HepG2 (cell line): ENCODE results near the gene NSUN3. TPM values are rescaled to one million over a fixed set of nuclear protein-coding genes. Genes with fewer than 3 reads are reported as not detected.

Experiments
- ATAC-seq: fragments of 200-7000 bp; cut with Tn5 transposase; 3 replicates; pipeline ENCODE4 v1.9.1; 2020; ENCODE audit warnings: mild to moderate bottlenecking, moderate library complexity
- BruUV-seq: library from RNA; stranded (reverse); fragments of 400-500 nt; replicated peaks from 2 replicates; lab custom pipeline; 2021; lab: Mats Ljungman, UMichigan
- CTCF ChIA-PET: fragments of 300-600 bp; formaldehyde crosslinking; extraction: SDS; loops from one replicate; lab custom pipeline; 2021; ENCODE audit warnings: low total read pairs, inconsistent platforms, low intra/inter-chr PET ratio; lab: Yijun Ruan, JAX
- POLR2A ChIA-PET: fragments of 350-600 bp; sonication (Branson Sonifier 250); formaldehyde crosslinking; loops from one replicate; lab custom pipeline; 2020; ENCODE audit warnings: antibody characterized with exemption, inconsistent platforms; lab: Yijun Ruan, JAX
- DNase-seq: peaks from one replicate; pipeline ENCODE4 v3.0.0-alpha.2; 2015; ENCODE audit warnings: low spot score
- FAIRE-seq: peaks from 3 replicates; lab custom pipeline; 2011; peaks lifted over from hg19 to GRCh38; lab: Jason Lieb, UNC
- H2AFZ ChIP-seq: one replicate; pipeline ENCODE4 v1.6.1; 2011; ENCODE audit warnings: low read length, inconsistent platforms
- H3K27ac ChIP-seq: fragments of 300-600 bp; 3 replicates; pipeline ENCODE4 v1.8.0; 2011; ENCODE audit warnings: mixed run types, mild to moderate bottlenecking, mixed read lengths, low read length, inconsistent platforms; ENCODE audit not compliant: insufficient read depth; ENCODE audit errors: extremely low read length
- H3K27me3 ChIP-seq, 2 experiments: fragments of 200-600 bp in 1 of 2; 2 replicates in 1 of 2; 3 replicates in 1 of 2; pipeline versions ENCODE4 v1.6.0 to v1.8.0; 2011; ENCODE audit warnings: low read length in 2 of 2, mild to moderate bottlenecking in 2 of 2, moderate library complexity in 2 of 2, inconsistent platforms in 1 of 2; ENCODE audit not compliant: insufficient read depth in 2 of 2, control insufficient read depth in 1 of 2
- H3K36me3 ChIP-seq, 2 experiments: fragments of 200-600 bp in 1 of 2; replicated peaks in 1 of 2; 2 replicates in 1 of 2; 3 replicates in 1 of 2; pipeline versions ENCODE4 v1.5.1 to v1.8.0; 2011; ENCODE audit warnings: low read length in 2 of 2, inconsistent platforms in 1 of 2; ENCODE audit not compliant: insufficient read depth in 2 of 2, control insufficient read depth in 1 of 2
- H3K4me1 ChIP-seq: 2 replicates; pipeline ENCODE4 v1.5.1; 2012; ENCODE audit warnings: low read length, inconsistent platforms; ENCODE audit not compliant: insufficient read depth
- H3K4me2 ChIP-seq: 2 replicates; pipeline ENCODE4 v1.6.0; 2011; ENCODE audit warnings: low read depth, low read length, inconsistent platforms
- H3K4me3 ChIP-seq, 3 experiments: fragments of 200-600 bp in 1 of 3; sonication (generic), shearing (Covaris generic) in 1 of 3; replicated peaks in 1 of 3; 2 replicates each; pipeline ENCODE4 v1.5.1; 2011 to 2016; ENCODE audit warnings: low read length in 3 of 3, inconsistent platforms in 2 of 3, low read depth in 2 of 3, mild to moderate bottlenecking in 2 of 3, control low read depth in 1 of 3, mixed read lengths in 1 of 3; ENCODE audit not compliant: insufficient read depth in 1 of 3
- H3K79me2 ChIP-seq: one replicate; pipeline ENCODE4 v1.6.1; 2011; ENCODE audit warnings: low read length, inconsistent platforms; ENCODE audit not compliant: insufficient read depth
- H3K9ac ChIP-seq: 2 replicates; pipeline ENCODE4 v1.6.0; 2011; ENCODE audit warnings: mild to moderate bottlenecking, low read depth, low read length, inconsistent platforms; ENCODE audit not compliant: insufficient read depth
- H3K9me3 ChIP-seq: 2 replicates; pipeline ENCODE4 v1.5.1; 2012; ENCODE audit warnings: mild to moderate bottlenecking, low read length
- H4K20me1 ChIP-seq: 2 replicates; pipeline ENCODE4 v1.6.0; 2011; ENCODE audit warnings: inconsistent platforms, mild to moderate bottlenecking, low read length, moderate library complexity; ENCODE audit not compliant: insufficient read depth
- CENPX ChIP-seq: sonication (generic); formaldehyde crosslinking; IDR thresholded peaks from 2 replicates; pipeline ENCODE4 v1.9.0; 2021; ENCODE audit warnings: mild to moderate bottlenecking, missing genetic modification reagents, moderate library complexity
- MIER2 ChIP-seq: IDR thresholded peaks from 2 replicates; pipeline ENCODE4 v1.6.1; 2016; ENCODE audit warnings: missing biosample characterization, missing genetic modification reagents
- NFRKB ChIP-seq: fragments of 450-650 bp; IDR thresholded peaks from 2 replicates; pipeline ENCODE4 v1.6.1; 2017
- POGZ ChIP-seq: sonication (generic); formaldehyde crosslinking; IDR thresholded peaks from 2 replicates; pipeline ENCODE4 v1.4.0; 2020; ENCODE audit warnings: mild to moderate bottlenecking, missing genetic modification reagents
- TP53 ChIP-seq: sonication (generic); formaldehyde crosslinking; conservative IDR thresholded peaks from 2 replicates; pipeline ENCODE4 v1.4.0; 2020; ENCODE audit warnings: missing genetic modification reagents
- ZBTB7A ChIP-seq: sonication (generic); formaldehyde crosslinking; IDR thresholded peaks from 2 replicates; pipeline ENCODE4 v1.8.0; 2022; ENCODE audit warnings: mild to moderate bottlenecking, missing genetic modification reagents
- ZMYM4 ChIP-seq: sonication (generic); formaldehyde crosslinking; IDR thresholded peaks from 2 replicates; pipeline ENCODE4 v1.8.1; 2023; ENCODE audit warnings: mild to moderate bottlenecking, missing genetic modification reagents
- ZNF256 ChIP-seq: sonication (generic); formaldehyde crosslinking; conservative IDR thresholded peaks from 2 replicates; pipeline ENCODE4 v1.4.0; 2020; ENCODE audit warnings: missing genetic modification reagents
- ZNF317 ChIP-seq: sonication (generic); formaldehyde crosslinking; IDR thresholded peaks from 2 replicates; pipeline ENCODE4 v1.5.0; 2020; ENCODE audit warnings: mild to moderate bottlenecking, missing genetic modification reagents
- ZNF335 ChIP-seq: sonication (generic); formaldehyde crosslinking; IDR thresholded peaks from 2 replicates; pipeline ENCODE4 v1.4.0; 2020; ENCODE audit warnings: missing genetic modification reagents
- ZNF383 ChIP-seq: sonication (generic); formaldehyde crosslinking; IDR thresholded peaks from 2 replicates; pipeline ENCODE4 v1.4.0; 2020; ENCODE audit warnings: missing genetic modification reagents, mild to moderate bottlenecking, borderline replicate concordance
- WGBS: methylation state at CpG from one replicate; pipeline ENCODE4 v1.1.6; 2017; ENCODE audit warnings: low lambda C conversion rate; 5-methylcytosine and 5-hydroxymethylcytosine counted together
- in situ Hi-C: cut with HindIII; loops from 2 replicates; pipeline ENCODE4 v1.10.0; 2017; ENCODE audit warnings: low pct_unique_long_range_greater_than_20kb; ENCODE audit not compliant: extremely low pct_ligation_motif_present
- intact Hi-C: fragments of 100-400 bp; cut with micrococcal nuclease; formaldehyde crosslinking; loops from one replicate; pipeline ENCODE4 v1.10.0; 2022; ENCODE audit not compliant: unreplicated experiment
- polyA plus RNA-seq, 8 experiments: library from polyadenylated mRNA; depleted of rRNA in 3 of 8; stranded (reverse) in 7 of 8; unstranded in 1 of 8; fragments of >200 nt; fragmentation: Illumina TruSeq in 4 of 8; extraction: Trizol in 4 of 8; gene quantifications; 2 replicates each; pipeline versions ENCODE4 v1.2.1 to v1.2.3, GENCODE V29; 2011 to 2016; ENCODE audit warnings: low read depth in 4 of 8, missing spikeins in 1 of 8, mixed read lengths in 1 of 8; ENCODE audit not compliant: insufficient read depth in 1 of 8
- total RNA-seq, 5 experiments: library from RNA; depleted of rRNA; stranded (reverse); fragments of >200 nt; fragmentation: Illumina TruSeq; extraction: Trizol; gene quantifications; 2 replicates each; pipeline ENCODE4 v1.2.3, GENCODE V29; 2016; ENCODE audit warnings: low read depth in 1 of 5

The NSUN3 gene
- total and polyA plus RNA-seq, 2 of the 13 experiments (the other 11 are each of a cell fraction or from before 2014, with no cell fraction given), result 3.2 to 10.6 TPM

- no peak for TF ChIP-seq NFRKB
- TF ChIP-seq ZBTB7A, result no peak
Measured at GRCh38 chr3:94065819-94066480, 3.1 kb downstream of the NSUN3 start (continued).

DNA sequence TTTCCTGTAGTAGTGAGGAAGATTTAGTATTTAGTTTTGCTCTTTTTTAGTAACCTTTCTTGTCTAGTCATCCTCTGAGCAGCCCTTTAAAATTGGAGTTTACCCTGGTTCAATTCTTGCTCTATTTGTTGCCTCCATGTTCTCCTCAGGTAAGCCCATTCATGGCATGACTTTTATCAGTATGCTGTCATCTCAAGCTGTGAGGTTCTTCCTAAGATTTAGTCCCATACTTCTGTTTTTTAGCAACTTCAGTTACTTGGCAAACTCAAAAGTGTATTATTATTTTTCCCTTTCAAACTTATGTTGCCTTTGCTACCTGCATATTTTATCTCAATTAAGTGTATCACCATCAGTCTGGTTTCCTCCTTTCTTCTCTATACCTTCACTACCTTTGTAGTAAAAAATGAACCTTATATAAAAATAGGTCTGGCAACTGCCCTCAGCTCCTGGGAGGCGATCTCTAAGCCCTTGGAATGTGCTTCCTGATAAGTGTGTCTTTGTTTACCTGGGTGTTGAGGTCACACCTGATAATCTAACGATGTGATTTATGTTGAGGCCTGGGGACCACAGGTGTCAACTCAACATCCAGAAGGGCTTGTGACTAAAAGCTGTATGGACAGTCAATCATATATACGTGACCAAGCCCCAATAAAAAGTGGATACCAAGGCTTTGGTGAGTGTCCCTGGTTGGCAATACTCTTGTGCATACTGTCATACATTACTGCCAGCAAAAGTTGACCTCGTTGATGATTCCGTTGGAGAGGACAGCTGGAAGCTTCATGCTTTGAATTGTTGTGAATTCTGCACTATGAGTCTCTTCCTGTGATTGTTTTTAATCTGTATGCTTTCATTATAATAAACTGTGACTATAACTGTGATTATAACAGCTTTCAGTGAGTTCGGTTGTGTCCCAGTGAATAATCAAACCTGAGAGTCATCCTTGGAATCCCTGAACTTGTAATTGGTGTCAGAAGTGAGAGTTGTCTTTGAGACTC lies 3.9 kb downstream of the NSUN3 start:
- Histone ChIP-seq H3K4me3 (no peak overlapping the region), H2AFZ (no peak overlapping the region), H3K27me3 (no peaks in the 10 kb centered on the region; a peak in 1 of 5 replicates), H4K20me1 (no peaks in the 10 kb centered on the region), H3K27ac (no peak overlapping the region), H3K4me1 (peaks cover 22% of the 10 kb centered on the region), H3K4me2 (no peak overlapping the region), H3K9me3 (peaks cover 10% of the 10 kb centered on the region; the same call in 1 of the 2 replicates), H3K36me3 (peaks cover 0 to 10% of the 10 kb centered on the region in 2 experiments; a peak in 2 of 5 replicates), H3K79me2 (peaks cover 13% of the 10 kb centered on the region), H3K9ac (no peak overlapping the region)
- POLR2A ChIA-PET, result no interaction called here
- TF ChIP-seq ZNF383 (CRISPR knock-in tag) (no peak), ZNF335 (CRISPR knock-in tag) (no peak), ZNF256 (CRISPR knock-in tag) (no peak), ZMYM4 (CRISPR knock-in tag) (no peak), POGZ (CRISPR knock-in tag) (no peak), TP53 (CRISPR knock-in tag) (no peak), ZNF317 (CRISPR knock-in tag) (no peak), MIER2 (no peak), CENPX (CRISPR knock-in tag) (no peak)
- 97% methylated on average over 6 of the region's 6 CpGs for WGBS
- no peak for ATAC-seq
- in situ Hi-C loops (loop anchor here (10.0 kb wide), 1 partner anchor 62 kb away; no protein-coding TSS in a partner anchor), intact Hi-C loops (loop anchor here (10.0 kb wide), 1 partner anchor 162 kb away; no protein-coding TSS in a partner anchor)
- no TSS peak for BruUV-seq
- CTCF ChIA-PET, result no interaction called here
- FAIRE-seq, result no peak
- no peak for DNase-seq
